ENCODE measurements around the gene PKNOX2.

DNA sequence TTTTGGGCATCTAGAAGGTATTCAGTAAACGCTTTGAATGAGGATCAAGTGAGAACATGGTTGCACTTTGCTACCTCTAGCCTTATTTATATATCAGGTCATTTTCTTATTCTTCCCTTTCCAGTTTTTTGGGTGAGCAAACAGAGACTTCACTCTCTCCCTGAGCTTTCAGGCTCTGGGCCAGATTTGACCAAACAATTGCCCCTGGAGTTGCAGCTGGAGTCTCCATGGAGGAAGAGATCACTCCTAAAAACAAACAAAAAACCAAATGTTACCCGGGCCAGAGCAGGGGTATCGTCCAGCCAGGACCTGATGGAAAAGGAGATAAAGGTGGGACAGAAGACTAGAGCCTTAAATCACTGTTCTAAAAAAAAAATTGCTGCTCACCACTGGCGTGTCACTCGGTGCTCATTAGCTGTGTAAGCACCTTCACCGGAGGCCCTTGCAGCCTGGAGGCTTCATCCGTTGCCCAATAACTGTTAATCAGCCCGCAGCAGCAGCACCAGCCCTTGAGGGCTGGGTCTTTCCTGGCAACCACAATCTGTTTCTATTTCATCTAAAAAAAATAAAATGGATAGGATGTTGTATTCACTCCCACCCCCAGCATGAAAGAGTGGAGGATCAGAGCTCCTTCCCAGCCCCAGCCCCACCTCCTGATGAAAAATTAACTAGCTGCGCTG, 125.0 kb downstream of the PKNOX2 start:
- TF ChIP-seq HDAC2 (IDR thresholded peaks at IDR 0.05): no peak
- TF ChIP-seq, protein P1, sequence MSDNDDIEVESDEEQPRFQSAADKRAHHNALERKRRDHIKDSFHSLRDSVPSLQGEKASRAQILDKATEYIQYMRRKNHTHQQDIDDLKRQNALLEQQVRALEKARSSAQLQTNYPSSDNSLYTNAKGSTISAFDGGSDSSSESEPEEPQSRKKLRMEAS (CRISPR knock-in tag; IDR thresholded peaks at IDR 0.05): no peak
- no peak for TF ChIP-seq HMG20A (CRISPR knock-in tag; conservative IDR thresholded peaks at IDR 0.05)
- no peak for TF ChIP-seq CEBPB (tag; IDR thresholded peaks at IDR 0.05)
- TF ChIP-seq, protein P2, sequence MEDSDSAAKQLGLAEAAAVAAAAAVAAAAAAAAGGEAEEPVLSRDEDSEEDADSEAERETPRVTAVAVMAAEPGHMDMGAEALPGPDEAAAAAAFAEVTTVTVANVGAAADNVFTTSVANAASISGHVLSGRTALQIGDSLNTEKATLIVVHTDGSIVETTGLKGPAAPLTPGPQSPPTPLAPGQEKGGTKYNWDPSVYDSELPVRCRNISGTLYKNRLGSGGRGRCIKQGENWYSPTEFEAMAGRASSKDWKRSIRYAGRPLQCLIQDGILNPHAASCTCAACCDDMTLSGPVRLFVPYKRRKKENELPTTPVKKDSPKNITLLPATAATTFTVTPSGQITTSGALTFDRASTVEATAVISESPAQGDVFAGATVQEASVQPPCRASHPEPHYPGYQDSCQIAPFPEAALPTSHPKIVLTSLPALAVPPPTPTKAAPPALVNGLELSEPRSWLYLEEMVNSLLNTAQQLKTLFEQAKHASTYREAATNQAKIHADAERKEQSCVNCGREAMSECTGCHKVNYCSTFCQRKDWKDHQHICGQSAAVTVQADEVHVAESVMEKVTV (CRISPR knock-in tag; IDR thresholded peaks at IDR 0.05): no peak
